Peyer's patch (tissue), 4 donors: Measurements from ENCODE around the gene FREM1.

Source experiments
- POLR2A ChIP-seq, 2 donors: fragments of 450-650 bp; IDR thresholded peaks; one replicate each; pipeline ENCODE4 v1.5.1; 2017; ENCODE audit warnings: antibody characterized with exemption in 2 of 2, mild to moderate bottlenecking in 2 of 2, moderate library complexity in 2 of 2
- TF ChIP-seq, protein P1 (sequence below), 6 experiments: fragments of 450-650 bp in 4 of 6; fragments of 200-600 bp in 2 of 6; sonication (generic) in 1 of 6; IDR thresholded peaks; one replicate each; pipeline ENCODE4 v1.5.1; 2017 to 2019; ENCODE audit warnings: antibody characterized with exemption in 6 of 6, mild to moderate bottlenecking in 3 of 6, moderate library complexity in 1 of 6

GRCh38 chr9:14768405-14769229 lies 141.6 kb downstream of the FREM1 start:
- TF ChIP-seq, protein P1, sequence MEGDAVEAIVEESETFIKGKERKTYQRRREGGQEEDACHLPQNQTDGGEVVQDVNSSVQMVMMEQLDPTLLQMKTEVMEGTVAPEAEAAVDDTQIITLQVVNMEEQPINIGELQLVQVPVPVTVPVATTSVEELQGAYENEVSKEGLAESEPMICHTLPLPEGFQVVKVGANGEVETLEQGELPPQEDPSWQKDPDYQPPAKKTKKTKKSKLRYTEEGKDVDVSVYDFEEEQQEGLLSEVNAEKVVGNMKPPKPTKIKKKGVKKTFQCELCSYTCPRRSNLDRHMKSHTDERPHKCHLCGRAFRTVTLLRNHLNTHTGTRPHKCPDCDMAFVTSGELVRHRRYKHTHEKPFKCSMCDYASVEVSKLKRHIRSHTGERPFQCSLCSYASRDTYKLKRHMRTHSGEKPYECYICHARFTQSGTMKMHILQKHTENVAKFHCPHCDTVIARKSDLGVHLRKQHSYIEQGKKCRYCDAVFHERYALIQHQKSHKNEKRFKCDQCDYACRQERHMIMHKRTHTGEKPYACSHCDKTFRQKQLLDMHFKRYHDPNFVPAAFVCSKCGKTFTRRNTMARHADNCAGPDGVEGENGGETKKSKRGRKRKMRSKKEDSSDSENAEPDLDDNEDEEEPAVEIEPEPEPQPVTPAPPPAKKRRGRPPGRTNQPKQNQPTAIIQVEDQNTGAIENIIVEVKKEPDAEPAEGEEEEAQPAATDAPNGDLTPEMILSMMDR (IDR thresholded peaks at IDR 0.05), result peak in 5 of 6 experiments; percentile 64 to 76 (median 71)
- TF ChIP-seq POLR2A (IDR thresholded peaks at IDR 0.05), result no peak
